ENCODE data around the gene PPFIBP1.
"Not testable (repeated sequence)": the region's sequence is repeated elsewhere in the genome, so short reads cannot be mapped to it uniquely, and the experiment has no call there.

PPFIBP1 gene

DNA sequence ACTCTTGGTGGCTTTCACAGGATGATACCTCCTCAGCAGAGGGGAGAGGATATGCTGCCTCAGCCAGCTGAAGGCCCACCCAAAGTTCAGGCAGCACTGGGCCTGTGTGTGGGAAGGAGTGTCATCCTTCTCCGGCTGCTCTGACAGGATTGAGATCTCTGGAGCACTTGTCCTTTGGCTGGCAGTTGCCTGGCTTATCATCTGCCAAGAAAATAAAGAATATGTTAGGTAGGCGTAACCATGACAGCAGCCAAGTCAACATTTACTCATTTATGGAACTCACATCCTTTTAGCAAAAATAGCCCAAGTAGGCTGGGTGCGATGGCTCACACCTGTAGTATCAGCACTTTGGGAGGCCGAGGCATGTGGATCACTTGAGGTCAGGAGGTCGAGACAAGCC is 68.5 kb downstream of the PPFIBP1 start:
- no peak for DNase-seq (ENCODE audit: low read depth)

DNA sequence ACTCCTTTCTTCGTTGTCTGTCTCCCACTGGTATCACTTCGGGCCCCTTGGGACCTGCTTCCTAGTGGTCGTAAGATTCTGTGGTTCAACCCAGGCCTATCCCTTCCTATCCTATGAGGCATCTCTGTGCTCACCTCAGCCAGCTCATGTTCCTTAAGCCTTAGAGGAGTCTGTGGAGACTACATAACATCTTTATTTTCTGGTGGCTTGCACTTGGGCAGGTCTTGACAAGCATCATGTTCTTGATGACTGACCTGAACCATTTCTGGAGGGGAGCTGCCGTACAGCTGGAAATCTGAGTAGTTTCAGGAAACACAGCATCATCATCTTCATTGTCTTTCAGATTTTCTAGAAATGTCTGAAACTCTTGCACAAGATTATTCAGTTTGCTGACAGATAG is 69.3 kb downstream of the PPFIBP1 start:
- no peak for DNase-seq (ENCODE audit: low read depth)

DNA sequence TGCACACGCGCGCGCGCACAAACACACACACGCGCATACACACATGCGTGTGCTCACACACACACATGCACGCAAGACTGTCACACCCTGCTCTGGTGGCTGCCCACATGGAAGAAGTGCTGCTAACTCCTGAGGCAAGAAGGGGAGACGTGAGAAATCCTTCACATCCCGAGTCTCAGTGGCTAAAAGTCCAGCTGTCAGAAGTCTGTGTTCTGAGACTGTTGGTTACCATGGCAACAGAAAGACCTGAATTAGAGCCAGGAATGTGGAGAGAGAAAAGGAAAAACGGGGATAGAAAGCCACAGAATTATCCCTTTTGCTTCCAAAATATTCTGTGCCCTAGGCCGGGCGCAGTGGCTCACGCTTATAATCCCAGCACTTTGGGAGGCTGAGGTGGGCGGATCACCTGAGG is 71.2 kb downstream of the PPFIBP1 start:
- DNase-seq (ENCODE audit: low read depth): no peak

DNA sequence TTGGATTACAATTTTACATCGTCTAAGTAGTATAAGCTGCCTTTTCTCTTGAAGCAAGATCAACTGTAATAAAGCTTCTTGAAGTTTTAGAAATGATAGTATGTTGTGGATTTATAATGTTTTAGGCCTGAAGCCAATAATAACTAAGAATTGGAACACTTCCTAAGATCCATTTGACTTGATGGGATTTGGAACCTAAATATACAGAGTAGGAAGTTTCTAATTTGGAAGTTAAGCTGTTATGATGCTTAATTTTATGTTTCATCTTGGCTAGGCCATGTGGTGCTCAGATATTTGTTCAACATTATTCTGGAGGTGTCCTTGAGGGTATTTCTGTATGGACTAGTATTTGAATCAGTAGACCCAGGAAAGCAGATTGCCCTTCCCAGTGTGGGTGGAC is 74.9 kb downstream of the PPFIBP1 start:
- not testable (repeated sequence) for DNase-seq (ENCODE audit: low read depth)

DNA sequence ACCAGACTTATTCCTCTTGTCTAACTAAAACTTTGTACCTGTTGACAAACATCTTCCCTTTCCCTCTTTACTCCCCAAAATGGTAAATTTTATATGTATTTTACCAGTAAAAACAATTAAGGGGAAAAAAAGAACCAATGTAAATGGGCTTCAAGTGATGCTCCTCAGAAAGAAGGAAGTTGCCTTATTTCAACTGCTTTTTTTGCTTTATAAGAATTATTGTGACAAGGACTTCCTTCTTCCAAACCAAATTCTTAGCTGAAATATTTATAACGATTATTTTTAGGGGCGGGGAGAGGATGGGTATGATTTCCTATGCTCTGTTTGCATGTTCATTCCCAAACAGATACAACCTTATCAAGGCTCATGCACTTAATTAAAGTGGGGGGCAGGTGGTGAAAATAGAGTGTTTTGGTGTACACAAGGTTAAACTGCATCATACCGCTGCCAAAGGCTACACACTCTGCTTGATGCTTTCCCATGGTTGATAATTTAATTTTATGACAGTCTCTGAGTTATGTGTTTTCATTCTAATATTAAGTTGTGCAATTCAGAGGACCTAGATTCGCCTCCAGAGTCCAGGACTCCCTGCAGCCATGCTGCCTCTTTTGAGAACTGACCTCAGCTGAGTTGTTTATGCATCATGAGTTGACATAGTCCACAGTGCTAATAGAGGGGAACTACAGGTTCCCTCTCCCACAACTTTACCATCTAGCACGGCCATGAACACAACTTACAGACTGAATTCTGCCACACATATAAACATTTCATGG is 77.2 kb downstream of the PPFIBP1 start:
- not testable (repeated sequence) for DNase-seq (ENCODE audit: low read depth)

DNA sequence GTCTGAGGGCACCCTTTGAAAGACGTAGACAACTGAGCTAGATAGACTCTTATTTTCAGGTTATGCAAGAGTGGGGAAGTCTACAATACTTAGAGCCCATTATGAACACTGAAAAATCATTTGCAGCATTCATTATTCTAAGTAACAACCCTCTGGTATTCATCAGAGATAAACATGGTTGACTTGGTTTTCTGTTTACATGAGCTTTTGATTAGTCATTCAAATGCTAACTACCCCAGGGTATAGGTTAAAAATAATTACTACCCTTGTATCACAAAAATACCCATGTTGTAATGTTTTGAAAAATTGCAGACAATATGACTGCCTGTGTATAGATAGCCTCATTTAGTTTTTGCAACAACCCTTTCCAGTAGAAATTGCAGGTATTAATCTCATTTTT is 78.5 kb downstream of the PPFIBP1 start:
- no peak for DNase-seq (ENCODE audit: low read depth)

DNA sequence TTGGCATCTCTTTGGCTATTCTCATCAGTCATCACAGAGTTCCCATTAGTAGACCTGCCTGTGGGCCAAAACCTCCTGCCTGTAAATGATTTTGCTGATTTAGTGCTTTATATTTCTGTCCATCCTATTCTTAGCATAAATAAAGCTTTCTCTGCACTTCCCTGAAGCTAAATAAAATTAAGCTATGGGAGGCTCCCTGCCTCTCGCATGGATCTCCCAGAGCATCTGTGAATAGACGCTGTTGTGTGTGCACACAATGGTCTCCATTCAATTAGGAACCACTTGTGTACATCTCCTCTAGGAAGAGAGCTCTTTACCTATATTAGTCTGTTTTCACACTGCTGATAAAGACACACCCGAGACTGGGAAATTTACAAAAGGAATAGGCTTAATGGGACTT is 80.4 kb downstream of the PPFIBP1 start:
- no peak for DNase-seq (ENCODE audit: low read depth)

DNA sequence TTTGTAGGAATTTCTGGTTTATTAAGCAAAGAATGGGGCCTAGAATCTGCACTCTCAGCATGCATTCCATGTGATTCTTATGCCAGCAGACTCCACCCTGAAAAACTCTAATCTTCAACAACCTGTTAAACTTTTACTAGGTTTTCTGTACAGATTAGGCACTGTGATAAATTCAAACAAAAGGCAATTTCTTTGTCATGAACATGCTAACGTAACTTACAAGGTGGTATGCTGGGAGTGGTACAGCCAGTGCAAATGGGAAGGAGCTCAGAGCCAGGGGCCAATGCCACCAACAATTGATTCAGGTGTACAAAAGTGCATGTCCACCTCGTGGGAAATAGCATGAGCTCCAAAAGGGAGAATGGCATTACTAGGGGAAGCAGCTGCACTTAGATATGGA is 83.0 kb downstream of the PPFIBP1 start:
- no peak for DNase-seq (ENCODE audit: low read depth)

DNA sequence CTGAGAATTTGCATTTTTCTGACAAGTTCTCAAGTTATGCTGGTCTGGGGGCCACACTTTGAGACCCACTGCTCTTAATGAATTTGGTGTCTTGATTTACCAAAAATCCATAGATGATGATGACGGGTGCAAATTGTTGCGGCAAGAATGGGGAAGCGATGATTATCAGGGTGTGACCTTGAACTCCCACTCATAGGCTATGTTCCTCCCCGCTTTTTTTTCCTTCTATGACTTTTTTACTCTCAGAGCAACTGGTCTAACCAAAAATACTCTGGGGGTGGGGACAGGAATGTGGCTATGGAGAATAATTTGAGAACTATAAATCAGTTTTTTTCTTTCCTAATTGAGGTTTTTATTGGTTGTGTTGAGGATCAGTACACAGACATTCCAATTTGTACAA is 83.6 kb downstream of the PPFIBP1 start:
- no peak for DNase-seq (ENCODE audit: low read depth)

DNA sequence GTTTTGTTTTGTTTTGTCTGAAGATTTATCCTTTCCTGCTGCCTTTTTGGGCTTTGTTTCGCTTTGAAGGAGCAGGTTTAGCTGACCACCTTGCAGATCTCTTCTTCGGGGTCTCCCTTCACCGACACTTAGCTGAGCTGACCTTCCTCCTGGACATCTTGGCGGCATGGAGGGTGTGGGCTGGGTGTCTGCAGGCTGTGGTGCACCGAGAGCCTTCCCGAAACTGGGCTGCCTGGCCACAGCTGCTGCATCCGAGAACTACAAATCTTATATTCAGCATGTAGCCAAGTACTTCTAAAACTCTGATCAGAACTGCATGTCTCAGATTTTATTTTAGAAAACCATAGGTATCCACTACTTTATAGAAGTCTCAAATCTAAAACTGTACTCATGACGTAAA is 84.9 kb downstream of the PPFIBP1 start:
- no peak for DNase-seq (ENCODE audit: low read depth)

DNA sequence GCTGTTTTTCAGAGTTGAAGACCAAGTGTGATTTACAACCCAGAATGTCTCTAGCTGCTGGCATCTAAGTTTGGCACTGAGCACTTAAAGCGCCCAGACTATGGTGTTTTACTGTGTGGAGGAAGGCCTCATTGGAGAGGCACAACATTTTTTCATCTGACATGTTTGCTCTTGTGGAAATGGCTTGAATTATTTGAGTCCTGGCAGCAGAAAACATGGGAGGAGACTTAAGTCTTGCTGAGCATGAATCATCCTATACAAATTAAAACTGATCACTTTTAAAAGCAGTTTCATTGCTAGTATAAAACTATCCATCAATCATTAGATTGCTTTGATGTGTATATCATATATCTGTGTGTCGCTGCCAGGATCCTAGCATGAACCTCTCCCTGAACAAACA is 86.4 kb downstream of the PPFIBP1 start:
- DNase-seq (ENCODE audit: low read depth): no peak

DNA sequence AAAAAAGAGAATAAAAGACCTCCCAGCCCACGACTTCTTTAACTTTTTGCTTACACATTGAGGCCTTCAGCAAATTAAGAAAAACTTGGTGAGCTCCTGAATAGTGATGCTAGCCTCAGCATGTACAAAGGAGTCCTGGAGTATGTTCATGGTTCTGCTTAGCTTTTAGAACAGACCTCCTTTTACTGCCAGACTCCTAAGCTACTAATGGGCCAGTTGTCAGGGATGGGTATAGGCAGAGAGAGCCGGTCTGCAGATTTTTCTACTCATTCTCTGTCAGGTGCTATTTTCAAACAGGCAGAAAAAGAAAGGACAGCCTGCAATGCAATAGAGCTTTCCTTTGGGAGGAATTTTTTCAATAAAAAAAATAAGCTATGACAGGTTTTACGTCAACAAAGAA is 90.4 kb downstream of the PPFIBP1 start:
- DNase-seq (ENCODE audit: low read depth): no peak

DNA sequence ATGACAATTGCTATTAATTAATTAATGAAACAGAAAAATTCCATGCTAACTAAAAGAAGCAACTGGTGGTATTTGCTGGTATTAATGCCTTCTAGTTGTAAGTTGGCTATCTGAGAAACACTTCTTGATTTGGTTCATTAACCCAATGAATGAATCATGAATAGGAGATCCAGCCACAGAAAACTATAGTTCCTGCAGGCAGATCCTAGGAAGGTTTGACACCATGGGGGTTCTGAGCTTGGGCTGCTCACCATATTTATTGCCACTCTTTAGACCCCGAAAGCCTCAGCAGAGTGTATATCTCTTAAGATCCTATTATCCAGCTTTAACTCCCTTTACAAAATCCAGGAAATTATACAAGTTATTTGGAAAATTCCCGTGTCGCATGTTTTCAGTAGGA is 90.9 kb downstream of the PPFIBP1 start:
- no peak for DNase-seq (ENCODE audit: low read depth)

DNA sequence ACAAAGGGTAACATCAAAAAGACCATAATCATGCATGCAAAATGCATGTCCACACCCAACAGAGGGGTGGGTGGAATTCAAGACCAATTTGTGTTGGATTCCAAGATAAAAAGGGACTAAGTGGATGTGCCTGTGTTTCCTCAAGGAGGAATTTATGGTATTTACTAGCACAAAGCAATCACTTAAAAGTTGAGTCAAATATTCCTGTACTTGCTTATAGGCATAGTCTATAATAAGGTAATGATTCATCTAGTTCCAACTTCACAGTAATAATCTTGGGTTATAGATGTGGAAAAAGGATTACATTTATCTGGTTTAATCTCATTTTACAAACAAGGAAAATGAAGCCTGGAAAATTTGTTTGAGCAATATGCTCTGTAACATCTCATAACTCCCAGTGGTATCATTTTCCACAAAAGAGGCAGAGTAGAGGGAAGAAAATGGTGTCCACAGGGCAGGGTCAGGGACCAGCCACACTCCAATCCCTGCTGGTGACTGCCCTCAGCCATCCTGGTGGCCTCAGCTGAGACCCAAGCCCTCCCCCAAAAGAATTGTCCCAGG is 91.4 kb downstream of the PPFIBP1 start:
- DNase-seq (ENCODE audit: low read depth): no peak

DNA sequence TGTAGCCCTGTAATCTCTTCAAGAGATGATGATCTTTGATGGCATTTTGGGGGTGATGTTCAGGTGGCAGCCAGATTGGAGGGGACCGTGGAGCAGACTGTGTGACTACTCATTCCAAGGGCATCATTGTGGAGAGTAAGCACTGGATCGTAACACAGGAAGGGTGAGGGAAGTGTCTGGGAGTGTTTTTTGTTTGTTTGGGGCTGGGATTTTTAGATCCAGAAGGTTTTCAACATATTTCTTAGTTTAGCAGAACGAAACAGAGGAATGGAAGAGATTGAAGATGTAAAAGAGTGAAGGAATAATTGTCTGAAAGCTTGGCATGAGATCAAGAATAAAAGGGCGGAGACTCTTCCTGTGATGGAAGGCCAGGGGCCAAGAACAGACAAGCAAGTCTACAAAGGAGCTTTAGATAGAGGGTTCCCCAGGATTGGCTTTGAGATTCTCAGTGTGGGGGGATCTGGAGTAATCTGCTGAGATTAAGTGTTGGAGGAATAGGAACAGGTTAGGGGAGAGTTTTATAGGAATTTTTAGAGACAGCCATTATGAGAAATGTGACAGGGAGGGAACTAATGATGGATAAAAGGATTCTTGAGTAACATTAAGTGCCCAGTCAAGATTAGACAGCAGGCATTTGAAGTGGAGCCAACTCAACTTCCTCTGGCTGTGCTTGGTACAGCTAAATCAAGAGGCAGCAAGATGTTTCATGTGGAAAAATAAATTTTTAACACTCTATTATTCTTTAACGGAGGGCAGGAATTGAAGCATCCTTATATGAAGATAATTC is 92.5 kb downstream of the PPFIBP1 start:
- no peak for DNase-seq (ENCODE audit: low read depth)

DNA sequence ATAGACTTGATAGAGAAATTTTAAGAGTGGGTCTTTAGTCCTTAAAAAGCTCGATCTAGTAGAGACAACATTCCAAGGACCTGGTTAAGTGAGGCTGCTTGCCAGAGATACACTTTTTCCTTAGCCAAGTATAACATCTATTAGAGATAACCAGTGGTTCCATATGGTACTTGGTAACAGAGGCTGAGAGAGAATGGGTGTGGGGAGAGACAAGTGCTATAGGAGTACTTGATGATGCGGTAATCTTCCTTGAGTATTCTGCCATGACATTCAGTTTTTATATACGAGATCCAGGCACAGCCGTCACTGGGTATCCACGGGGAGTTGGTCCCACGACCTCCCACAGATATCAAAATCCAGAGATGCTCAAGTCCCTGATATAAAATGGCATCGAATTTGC is 94.8 kb downstream of the PPFIBP1 start:
- DNase-seq (ENCODE audit: low read depth): no peak

DNA sequence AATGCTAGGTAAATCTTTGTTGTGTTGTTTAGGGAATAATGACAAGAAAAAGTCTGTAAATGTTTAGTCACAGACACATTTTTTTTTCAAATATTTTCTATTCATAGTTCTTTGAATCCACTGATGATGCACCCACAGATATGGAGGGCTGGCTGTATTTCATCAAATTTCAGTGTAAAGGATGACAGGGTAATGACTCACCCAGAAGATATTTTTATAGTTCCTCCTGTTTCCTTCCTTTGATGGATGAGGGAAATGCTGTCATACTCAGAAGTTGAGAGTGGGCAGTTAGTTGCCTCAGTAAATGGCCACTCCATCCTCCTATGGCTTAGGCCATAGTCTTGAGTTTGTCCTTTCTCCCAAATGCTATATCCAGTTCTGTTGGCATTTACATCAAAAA is 95.3 kb downstream of the PPFIBP1 start:
- peak; percentile 95 for DNase-seq (ENCODE audit: low read depth)

DNA sequence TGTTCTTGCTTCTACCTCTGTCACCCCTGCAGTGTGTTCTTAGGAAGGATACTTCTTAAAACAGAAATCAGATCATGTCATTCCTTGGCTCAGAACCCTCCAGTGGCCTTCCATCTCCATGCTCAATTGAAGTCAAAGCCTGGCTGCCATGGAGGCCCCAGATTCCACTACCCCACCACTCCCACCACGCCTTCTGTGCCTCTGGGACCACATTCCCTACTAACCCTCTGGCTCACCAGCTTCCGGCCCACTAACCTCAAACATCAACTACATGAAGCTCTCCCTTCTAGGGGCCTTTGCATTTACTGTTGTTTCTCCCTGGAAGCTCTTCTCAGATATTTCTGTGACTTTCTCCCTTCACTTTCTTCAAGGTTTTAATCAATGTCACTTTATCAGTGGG is 96.1 kb downstream of the PPFIBP1 start:
- no peak for DNase-seq (ENCODE audit: low read depth)

DNA sequence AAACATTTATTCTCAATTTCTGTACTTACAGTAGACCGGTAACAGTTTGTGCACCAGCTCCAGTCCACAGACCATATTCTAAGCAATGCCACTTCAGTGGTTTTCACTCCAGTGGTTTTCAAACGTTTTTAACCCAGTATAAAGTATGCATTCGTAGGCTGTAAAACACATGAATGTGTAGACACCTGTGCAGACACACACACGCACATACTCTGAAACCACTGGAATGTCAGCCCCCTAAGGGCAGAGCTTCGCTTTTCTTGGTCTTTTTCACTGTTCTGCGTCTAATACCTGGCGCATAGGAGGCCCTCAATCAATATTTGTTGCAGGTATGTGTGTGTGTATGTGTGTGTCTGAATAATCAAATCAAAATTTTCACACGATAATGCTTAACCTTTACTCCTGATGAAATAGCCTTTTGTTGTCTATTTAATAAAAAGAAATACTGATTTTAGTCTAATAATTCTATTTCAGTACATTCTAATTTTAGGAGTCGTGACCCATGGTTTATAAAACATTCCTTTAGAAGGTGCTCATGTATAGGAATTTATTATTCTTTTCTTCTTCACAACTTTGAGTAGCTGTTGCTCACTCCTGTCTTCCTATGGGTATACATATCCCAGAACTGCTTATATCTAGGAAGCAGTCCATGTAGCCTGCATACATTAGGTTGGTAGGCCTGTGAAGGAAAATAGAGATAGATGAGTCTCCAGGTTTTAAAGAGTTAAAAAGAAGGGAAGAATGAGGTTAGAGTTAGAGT is 98.6 kb downstream of the PPFIBP1 start:
- no peak for DNase-seq (ENCODE audit: low read depth)

DNA sequence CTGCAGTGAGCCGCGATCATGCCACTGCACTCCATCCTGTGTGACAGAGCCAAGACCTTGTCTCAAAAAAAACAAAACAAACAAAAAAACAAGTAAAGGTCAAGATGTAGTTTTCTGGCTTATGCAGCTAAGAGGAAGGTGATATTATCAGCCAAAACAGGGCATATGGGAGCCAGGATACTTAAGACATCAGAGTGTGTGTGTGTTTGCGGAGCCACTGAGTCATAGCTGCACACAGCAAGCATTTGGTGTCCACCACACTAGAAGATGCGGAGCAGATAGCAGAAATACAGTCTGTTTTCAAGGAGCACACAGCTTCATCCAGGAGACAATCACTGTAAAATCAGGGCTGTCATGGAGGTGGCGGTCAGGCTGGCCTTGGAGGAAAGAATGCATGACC is 99.6 kb downstream of the PPFIBP1 start:
- no peak for DNase-seq (ENCODE audit: low read depth)

DNA sequence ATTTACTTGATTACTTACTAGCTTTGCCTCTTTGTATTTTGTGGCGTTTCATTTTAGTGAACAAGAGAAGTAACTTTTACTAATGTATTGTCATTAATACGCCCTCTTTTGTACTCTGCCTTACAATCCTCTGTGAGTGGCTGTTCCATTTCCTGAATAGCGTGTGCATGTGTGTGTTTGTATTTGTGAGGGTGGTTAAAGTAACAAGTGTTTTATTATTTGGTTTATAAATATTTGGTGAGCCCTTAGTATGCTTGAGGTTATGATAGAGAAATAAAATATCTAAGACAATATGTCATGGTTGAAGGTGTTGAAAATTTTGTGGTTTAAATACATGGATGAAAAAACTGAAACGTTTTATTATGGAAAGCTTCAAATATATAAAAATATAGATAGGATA is 100.6 kb downstream of the PPFIBP1 start:
- DNase-seq (ENCODE audit: low read depth): no peak

DNA sequence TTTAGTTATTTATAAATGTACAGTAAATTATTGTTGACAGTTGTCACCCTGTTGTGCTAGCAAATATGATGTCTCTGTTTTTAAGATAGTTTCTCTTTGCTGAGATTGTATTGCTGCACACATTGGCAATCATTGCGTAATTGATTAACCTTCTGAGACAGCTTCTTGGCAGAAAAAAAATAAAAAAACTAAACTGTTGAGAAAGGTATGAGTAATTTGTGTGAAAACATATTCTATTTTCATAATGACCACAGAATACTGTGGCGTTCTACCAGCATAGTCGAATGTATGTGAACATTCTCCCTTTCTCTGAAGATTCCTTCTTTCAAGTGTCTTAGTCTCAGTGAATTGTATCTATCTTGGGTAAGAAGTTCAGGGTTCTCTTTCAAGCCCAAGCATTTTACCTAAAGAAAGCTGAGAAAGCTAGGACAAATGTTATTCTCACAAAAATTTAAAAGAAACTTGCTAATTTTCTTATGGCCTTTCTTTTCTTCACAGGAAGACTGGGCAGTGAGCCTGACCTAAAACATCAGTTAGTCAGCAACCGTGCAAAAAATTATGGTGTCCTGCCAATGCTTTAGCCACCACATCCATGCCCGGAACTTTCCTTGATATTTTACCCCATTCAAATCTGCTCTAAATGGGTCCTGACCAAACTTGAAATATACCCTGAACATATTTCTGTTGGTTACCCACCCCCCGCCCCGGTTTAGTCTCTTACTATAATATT is 103.3 kb downstream of the PPFIBP1 start:
- DNase-seq (ENCODE audit: low read depth): peak; percentile 77

All from HS-5 (cell line).